ENCODE measurements around the gene ERAP2.

The ERAP2 gene

DNA sequence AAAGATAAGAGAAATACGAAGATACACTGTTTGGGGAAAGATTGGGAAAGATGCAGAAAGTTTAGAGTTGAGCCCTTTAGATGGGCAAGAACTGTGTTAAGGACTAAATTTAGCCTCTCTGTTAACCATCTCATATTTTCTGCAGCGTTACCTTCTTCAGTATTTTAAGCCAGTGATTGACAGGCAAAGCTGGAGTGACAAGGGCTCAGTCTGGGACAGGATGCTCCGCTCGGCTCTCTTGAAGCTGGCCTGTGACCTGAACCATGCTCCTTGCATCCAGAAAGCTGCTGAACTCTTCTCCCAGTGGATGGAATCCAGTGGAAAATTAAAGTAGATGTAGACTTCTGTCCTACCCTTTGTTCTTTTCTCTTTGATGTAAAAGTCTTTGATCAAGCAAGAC is 33.1 kb downstream of the ERAP2 start:
- no peak for DNase-seq (ENCODE audit: extremely low read depth, low read depth)
- TF ChIP-seq, protein P1, sequence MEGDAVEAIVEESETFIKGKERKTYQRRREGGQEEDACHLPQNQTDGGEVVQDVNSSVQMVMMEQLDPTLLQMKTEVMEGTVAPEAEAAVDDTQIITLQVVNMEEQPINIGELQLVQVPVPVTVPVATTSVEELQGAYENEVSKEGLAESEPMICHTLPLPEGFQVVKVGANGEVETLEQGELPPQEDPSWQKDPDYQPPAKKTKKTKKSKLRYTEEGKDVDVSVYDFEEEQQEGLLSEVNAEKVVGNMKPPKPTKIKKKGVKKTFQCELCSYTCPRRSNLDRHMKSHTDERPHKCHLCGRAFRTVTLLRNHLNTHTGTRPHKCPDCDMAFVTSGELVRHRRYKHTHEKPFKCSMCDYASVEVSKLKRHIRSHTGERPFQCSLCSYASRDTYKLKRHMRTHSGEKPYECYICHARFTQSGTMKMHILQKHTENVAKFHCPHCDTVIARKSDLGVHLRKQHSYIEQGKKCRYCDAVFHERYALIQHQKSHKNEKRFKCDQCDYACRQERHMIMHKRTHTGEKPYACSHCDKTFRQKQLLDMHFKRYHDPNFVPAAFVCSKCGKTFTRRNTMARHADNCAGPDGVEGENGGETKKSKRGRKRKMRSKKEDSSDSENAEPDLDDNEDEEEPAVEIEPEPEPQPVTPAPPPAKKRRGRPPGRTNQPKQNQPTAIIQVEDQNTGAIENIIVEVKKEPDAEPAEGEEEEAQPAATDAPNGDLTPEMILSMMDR (IDR thresholded peaks at IDR 0.05; ENCODE audit: low read depth, low read length), result no peak

DNA sequence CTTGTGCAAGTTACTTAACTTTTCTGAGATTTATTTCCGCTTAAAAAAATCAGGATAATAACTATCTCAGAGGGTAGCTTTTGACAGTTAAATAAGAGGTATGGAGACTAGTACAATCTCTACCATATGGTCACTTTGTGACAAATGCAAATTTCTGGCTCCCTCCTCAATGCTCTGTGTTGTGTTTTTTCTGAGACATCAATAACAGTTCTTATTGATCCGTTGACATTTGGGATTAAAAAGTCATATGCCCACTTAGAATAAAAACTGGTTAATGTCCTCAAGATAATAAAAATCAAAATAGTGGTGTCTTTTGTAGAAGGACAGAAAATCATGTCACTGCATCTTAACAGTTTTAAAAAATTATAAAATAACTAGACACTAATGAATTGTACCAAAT is 34.8 kb downstream of the ERAP2 start:
- TF ChIP-seq, protein P1 (IDR thresholded peaks at IDR 0.05; ENCODE audit: low read depth, low read length), result no peak
- no peak for DNase-seq (ENCODE audit: extremely low read depth, low read depth)

DNA sequence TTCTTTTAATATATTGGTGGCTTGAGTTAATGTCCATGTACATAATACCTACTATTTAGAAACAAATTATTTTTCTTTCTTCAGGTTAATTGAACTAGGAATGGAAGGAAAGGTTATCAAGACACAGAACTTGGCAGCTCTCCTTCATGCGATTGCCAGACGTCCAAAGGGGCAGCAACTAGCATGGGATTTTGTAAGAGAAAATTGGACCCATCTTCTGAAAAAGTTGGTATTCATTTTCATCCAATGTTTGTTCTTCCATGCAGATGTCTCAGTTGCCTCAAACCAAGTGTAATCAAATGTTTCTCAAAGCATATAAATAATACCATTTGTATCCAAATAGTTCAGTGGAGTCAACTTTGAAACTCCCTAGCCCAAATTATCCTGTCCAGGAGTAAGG is 36.9 kb downstream of the ERAP2 start:
- TF ChIP-seq, protein P1 (IDR thresholded peaks at IDR 0.05; ENCODE audit: low read depth, low read length), result no peak

DNA sequence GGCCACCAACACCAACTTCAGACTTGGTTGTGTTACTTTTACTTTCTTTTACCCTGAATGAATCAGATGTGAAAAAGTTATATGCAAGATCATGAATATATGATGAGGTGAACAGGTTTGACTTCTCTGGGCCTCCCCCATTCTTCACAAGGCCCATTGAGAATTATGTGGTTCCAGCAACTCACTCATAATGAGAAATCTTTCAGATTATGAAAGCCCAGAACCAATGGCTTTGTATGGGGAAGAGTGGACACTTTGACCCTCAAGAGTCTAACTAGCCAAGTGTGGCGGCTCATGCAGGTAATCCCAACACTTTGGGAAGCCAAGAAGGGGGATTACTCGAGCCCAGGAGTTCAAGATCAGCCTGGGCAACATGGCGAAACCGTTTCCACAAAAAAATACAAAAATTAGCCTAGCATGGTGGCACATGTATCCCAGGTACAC is 43.5 kb downstream of the ERAP2 start:
- TF ChIP-seq, protein P1 (IDR thresholded peaks at IDR 0.05; ENCODE audit: low read depth, low read length), result no peak
- no peak for DNase-seq (ENCODE audit: extremely low read depth, low read depth)

More for the DNA sequence above, 36.9 kb downstream of the ERAP2 start:
- no peak for DNase-seq (ENCODE audit: extremely low read depth, low read depth)

DNA sequence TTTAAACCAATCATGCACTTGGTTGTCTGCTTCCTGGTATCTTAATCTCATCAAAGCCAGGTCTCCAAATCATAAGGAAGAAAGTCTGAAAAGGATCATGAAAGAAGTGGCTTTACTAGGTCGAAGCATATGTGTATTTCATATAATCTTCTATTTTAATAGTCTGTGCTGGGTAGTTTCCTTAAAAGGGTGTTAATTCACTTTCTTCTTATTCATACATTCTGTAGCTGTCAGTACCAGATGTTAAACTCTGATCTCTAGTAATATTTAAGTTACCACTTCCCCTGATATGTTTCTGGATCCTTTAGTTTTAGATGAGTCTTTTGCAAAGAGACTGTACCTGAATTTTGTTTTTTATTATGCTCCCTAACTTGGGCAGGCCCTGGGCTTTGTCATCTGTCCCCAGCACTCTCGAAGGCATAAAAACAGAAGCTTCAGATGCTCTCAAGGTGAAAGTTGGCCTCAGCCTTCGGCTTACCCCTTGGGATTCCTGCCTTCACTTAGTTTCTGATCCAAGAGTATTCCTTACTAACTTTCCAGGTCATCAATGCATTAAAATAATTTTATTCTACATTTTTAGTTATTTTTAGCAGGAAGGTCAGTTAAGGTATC is 44.5 kb downstream of the ERAP2 start:
- TF ChIP-seq, protein P1 (IDR thresholded peaks at IDR 0.05; ENCODE audit: low read depth, low read length), result no peak
- no peak for DNase-seq (ENCODE audit: extremely low read depth, low read depth)

DNA sequence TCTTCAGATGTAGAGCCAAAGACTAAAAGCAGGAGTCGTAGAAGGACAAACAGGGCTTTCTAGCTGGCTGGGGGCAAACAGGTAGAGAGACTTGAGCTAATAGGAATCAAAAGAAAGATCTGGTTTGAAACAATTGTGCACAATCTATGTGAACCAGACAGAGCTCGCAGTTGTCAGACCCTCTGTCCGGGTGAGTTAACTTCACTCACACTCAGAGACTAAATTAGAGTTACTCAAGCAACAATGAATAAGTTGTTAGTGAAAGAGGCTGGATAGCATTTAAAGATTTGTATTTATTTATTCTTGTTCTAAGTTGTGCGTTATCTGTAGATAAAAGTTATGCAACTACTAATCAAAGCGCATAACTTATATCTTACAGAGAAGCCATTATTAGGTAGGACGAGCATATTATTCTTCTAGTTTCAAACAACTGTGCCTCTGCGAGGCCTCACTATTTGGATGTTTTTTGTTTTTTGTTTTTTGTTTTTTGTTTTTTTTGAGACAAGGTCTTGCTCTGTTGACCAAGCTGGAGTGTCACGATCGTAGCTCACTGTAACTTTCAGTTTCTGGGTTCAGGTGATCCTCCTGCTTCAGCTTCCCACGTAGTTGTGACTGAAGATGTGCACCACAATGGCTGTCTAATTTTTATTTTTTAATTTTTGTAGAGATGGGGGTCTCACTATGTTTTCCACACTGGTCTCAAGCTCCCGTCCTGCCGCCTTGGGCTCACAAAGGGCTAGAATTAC is 46.4 kb downstream of the ERAP2 start:
- TF ChIP-seq, protein P1 (IDR thresholded peaks at IDR 0.05; ENCODE audit: low read depth, low read length), result no peak
- no peak for DNase-seq (ENCODE audit: extremely low read depth, low read depth)

DNA sequence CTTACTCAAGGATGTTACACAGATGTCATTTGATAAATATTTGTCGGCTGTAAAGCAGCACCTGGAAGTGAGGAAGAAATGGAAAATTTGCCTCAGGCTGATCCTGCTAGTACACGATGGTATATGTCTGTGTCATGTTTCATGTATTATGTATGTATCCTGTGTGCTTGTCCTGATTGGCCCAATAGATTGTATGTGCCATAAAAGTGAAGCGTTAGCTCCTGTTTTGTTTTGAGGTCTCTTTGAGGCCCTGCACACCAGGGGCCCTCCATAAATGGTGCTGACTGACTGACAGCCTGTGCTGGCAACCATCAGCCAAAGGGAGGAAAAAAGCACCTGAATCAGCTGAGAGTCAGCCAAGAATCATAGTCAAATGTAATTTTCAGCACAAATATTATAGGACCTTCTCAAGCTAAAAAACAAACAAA is 47.7 kb downstream of the ERAP2 start:
- TF ChIP-seq, protein P1 (IDR thresholded peaks at IDR 0.05; ENCODE audit: low read depth, low read length), result no peak
- no peak for DNase-seq (ENCODE audit: extremely low read depth, low read depth)

Measured in AG09319 (cell line).